Measurements from ENCODE around the gene ITK.

The ITK gene

DNA sequence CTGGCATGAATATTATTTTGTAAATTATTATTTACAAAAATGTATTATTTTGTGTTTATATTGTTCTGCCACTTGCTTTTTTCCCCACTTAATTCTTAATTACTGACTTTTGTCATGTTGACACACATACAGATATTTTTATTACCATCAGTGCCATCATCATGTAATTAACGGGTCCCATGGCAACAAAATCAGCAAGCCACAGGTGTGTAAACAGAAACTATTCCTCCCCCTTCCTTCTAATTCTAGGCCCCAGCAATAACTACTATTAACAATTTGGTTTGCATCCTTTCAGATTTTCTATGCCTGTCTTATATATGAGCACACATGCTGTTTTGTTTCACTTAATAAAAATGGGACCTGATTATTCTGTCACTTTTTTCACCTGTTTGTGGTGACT lies 114.6 kb downstream of the ITK start:
- H3K27ac ChIP-seq = no peak overlapping the region
- no peak for DNase-seq (ENCODE audit: low spot score)
- H3K4me3 ChIP-seq = no peak overlapping the region
- no peak for TF ChIP-seq CTCF (IDR thresholded peaks at IDR 0.05)

GRCh38 chr5:157300564-157300963 lies 119.9 kb downstream of the ITK start:
- Histone ChIP-seq H3K27ac (no peak overlapping the region), H3K4me3 (no peak overlapping the region)
- no peak for DNase-seq (ENCODE audit: low spot score)
- no peak for TF ChIP-seq CTCF (IDR thresholded peaks at IDR 0.05)

DNA sequence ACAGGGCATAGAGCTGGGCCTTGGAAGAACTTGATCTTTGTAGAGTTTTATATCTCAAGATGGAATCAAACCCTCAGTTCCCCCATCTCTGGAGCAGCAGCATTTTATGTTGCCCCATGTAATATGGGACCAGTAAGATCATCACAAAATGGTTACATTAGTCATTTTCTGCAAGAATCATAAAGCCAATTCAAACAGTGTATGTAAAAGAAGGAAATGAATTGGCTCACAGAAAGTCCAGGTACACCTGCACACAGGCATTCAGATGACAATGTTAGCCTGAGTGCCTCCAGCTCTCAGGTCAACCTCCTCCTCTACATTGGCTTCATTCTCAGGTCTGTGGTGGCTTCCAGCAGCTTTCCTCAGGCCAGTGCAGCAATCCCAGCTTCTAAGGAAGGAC lies 120.4 kb downstream of the ITK start:
- TF ChIP-seq CTCF (IDR thresholded peaks at IDR 0.05) = no peak
- no peak for DNase-seq (ENCODE audit: low spot score)
- no peak overlapping the region for H3K27ac ChIP-seq
- no peak overlapping the region for H3K4me3 ChIP-seq

GRCh38 chr5:157303023-157303422 lies 122.4 kb downstream of the ITK start:
- Histone ChIP-seq H3K27ac (no peak overlapping the region), H3K4me3 (no peak overlapping the region)
- no peak for TF ChIP-seq CTCF (IDR thresholded peaks at IDR 0.05)
- no peak for DNase-seq (ENCODE audit: low spot score)

DNA sequence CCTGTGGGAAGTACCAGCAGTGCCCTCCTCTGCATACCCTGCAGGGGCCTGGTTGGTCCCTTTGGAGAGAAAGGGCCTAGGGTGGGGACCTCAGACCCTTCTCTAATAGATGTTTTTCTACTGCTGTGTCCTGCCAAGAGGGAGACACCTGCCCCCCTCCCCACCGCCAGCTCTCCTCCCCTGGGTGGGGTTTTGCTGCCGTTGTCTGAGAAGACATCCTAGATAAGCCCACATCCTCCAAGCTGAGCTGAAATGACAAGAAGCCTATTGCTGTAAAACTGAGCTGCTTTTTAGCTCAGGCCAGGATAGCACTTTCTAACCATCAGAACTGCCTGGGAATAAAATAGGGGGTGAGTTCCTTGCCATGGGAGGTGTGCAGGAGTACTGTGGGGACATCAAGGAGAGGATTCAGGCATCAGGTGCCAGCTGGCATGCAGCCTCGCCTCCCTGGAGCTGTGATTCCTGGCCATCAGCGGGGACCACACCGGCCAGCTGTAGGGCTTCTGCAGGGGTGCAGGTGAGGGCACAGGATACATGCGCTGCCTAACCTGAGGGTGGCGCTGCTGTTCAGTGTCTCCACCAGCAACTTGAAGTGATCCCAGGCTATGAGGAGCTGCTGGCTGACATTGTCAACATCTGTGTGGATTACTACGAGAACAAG lies 123.2 kb downstream of the ITK start:
- no peak for TF ChIP-seq CTCF (IDR thresholded peaks at IDR 0.05)
- Histone ChIP-seq H3K4me3 (no peak overlapping the region), H3K27ac (no peak overlapping the region)
- DNase-seq (ENCODE audit: low spot score) = no peak

All from coronary artery (tissue), 2 donors.